Endothelial cell of umbilical vein (primary cell): Measurements from ENCODE around the gene CBLL1.

ENCODE experiments used
- CTCF ChIP-seq, 2 donors: IDR thresholded peaks; 1 replicate in 1 of 2; 2 replicates in 1 of 2; pipeline ENCODE4 v1.5.1; 2011; ENCODE audit warnings: low read length in 2 of 2, mild to moderate bottlenecking in 2 of 2, moderate library complexity in 2 of 2, control low read depth in 1 of 2, inconsistent platforms in 1 of 2, low read depth in 1 of 2; ENCODE audit not compliant: insufficient read depth in 1 of 2; ENCODE audit errors: extremely low read depth in 1 of 2
- EZH2 ChIP-seq: IDR thresholded peaks from 2 replicates; pipeline ENCODE4 v1.6.1; 2012; ENCODE audit warnings: borderline replicate concordance, low read depth, mild to moderate bottlenecking, moderate library complexity, low read length, inconsistent platforms; ENCODE audit not compliant: severe bottlenecking
- MAX ChIP-seq: IDR thresholded peaks from 2 replicates; pipeline ENCODE4 v1.6.1; 2011; ENCODE audit not compliant: insufficient read depth, insufficient read length
- POLR2A ChIP-seq: IDR thresholded peaks from 2 replicates; pipeline ENCODE4 v1.6.1; 2012; ENCODE audit warnings: low read depth, mild to moderate bottlenecking, control low read depth, low read length

- no peak for TF ChIP-seq CTCF (IDR thresholded peaks at IDR 0.05; ENCODE audit: extremely low read depth in 1 of 2, insufficient read depth in 1 of 2, low read depth in 1 of 2, low read length in 2 of 2)
- TF ChIP-seq MAX = no peak
- no peak for TF ChIP-seq POLR2A
- no peak for TF ChIP-seq EZH2
Observed at GRCh38 chr7:107742678-107743566, 1.0 kb upstream of the CBLL1 start.
